ENCODE data around the gene BMP6.

The BMP6 gene

DNA sequence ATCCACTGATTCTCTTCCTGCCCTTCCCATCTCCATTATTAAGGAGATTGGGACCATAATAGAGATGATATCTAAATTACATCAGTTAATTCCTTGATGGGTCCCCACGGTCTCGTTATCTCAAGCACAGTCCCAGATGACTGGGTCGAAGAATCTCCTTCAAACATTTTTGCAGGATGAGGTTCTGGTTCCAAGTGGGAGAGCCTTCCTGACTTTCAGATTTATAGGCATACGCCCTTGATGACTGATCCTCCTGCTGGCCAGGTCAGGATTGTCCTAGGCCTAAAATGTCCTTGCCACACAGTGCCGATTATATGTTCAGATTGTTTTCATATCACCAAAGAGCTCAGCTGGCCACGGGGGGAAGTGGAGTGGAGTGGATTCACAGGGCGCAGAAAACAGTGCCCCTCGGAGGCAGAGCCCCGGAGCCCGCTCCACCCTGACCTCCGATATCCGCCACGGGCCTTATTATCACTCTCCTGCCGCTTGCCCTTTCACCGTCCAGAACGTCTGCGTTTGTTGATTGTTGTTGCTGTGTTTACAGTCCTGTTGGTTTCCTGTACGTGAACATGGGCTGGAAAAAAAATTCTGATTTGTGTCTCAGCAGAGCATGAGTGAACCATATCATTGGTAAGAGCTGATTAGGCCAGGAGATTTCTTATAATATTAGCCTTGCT lies 8.9 kb downstream of the BMP6 start:
- no peak overlapping the region for H3K27ac ChIP-seq
- TF ChIP-seq ZFX (IDR thresholded peaks at IDR 0.05; ENCODE audit: borderline replicate concordance), result no peak
- TF ChIP-seq, protein P1, sequence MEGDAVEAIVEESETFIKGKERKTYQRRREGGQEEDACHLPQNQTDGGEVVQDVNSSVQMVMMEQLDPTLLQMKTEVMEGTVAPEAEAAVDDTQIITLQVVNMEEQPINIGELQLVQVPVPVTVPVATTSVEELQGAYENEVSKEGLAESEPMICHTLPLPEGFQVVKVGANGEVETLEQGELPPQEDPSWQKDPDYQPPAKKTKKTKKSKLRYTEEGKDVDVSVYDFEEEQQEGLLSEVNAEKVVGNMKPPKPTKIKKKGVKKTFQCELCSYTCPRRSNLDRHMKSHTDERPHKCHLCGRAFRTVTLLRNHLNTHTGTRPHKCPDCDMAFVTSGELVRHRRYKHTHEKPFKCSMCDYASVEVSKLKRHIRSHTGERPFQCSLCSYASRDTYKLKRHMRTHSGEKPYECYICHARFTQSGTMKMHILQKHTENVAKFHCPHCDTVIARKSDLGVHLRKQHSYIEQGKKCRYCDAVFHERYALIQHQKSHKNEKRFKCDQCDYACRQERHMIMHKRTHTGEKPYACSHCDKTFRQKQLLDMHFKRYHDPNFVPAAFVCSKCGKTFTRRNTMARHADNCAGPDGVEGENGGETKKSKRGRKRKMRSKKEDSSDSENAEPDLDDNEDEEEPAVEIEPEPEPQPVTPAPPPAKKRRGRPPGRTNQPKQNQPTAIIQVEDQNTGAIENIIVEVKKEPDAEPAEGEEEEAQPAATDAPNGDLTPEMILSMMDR (IDR thresholded peaks at IDR 0.05), result no peak

DNA sequence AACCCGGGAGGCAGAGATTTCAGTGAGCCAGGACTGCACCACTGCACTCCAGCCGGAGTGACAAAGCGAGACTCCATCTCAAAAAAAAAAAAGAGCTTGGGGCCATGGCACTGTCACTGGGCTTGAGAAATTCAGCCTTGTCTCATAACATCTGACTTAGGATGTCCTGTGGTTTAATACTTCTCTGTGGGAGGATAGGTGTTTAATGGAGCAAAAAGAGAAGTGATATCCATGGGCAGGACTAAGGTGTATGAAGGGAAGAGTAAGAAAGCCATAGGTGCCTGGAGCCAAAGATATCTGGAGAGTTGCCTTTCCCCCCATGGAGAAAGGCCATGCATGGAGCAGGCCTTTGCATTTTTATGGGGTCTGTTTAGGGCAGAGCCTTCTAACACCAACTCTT lies 11.2 kb downstream of the BMP6 start:
- no peak overlapping the region for H3K27ac ChIP-seq
- TF ChIP-seq ZFX (IDR thresholded peaks at IDR 0.05; ENCODE audit: borderline replicate concordance), result no peak
- TF ChIP-seq, protein P1 (IDR thresholded peaks at IDR 0.05), result no peak

DNA sequence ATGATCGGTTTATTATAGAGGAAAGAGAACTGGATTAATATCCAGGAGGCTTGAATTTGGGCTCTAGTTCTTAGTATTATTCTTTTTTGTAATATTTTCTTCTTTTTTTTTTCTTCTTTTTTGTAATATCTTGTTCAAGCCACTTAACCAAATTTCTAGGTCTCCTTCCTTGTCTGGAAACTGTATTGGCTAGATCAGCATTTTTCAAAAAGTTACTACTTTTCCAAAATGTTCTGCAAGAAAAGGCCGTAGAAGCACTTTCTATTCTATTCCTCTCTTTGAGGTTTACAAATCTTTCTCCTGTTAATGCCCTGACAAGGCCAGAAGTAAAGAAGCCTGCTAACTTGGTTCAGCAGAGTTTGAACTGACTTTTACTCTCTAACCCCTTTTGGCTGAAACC lies 12.0 kb downstream of the BMP6 start:
- no peak overlapping the region for H3K27ac ChIP-seq
- TF ChIP-seq, protein P1 (IDR thresholded peaks at IDR 0.05), result no peak
- no peak for TF ChIP-seq ZFX (IDR thresholded peaks at IDR 0.05; ENCODE audit: borderline replicate concordance)

DNA sequence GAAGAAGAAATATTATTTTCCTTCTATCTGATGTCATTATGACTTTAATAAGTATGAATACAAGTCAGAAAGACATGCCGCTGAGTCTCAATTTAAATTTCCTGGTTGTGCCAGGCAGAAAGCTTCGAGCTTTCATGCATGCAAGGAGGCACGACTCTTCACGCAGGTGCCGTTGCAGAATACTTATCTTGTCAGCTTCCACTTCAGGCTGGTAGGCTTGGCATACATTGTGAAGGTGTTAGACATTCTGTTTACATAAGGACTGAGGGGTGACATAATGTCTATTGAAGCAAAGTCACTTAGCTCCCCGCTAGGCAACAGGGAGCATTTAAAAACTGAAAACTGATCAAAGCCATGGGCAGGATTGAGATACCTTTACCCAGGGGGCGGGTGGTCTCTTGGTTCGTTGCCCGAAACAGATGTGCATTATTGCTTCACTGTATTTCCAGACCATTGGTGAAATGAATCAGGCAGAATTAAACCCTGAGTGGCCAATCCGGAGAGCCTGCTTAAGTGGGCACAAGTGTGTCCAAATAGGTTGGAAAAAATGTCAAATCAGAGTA lies 16.4 kb downstream of the BMP6 start:
- H3K27ac ChIP-seq, result no peak overlapping the region
- TF ChIP-seq, protein P1 (IDR thresholded peaks at IDR 0.05), result no peak
- TF ChIP-seq ZFX (IDR thresholded peaks at IDR 0.05; ENCODE audit: borderline replicate concordance), result no peak

DNA sequence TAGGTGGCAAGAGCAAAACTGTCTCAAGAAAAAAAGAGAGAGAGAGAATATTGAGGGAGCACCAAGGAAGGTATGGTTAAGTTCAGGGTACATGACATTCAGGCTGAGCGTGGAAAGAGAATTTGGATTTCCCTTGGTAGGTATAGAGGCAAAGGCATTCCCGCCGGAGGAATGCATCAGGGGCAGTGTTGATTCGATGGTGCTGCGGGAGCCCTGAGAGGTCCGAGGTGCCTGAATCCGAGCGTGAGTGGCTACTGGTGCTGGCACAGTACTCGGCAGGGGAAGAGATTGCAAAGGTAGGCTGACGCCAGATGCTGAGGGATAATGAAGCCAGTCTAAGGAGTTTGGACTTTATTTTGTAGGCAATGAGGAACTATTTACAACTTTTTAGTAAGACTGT lies 20.0 kb downstream of the BMP6 start:
- H3K27ac ChIP-seq, result no peak overlapping the region
- TF ChIP-seq, protein P1 (IDR thresholded peaks at IDR 0.05), result no peak
- no peak for TF ChIP-seq ZFX (IDR thresholded peaks at IDR 0.05; ENCODE audit: borderline replicate concordance)

DNA sequence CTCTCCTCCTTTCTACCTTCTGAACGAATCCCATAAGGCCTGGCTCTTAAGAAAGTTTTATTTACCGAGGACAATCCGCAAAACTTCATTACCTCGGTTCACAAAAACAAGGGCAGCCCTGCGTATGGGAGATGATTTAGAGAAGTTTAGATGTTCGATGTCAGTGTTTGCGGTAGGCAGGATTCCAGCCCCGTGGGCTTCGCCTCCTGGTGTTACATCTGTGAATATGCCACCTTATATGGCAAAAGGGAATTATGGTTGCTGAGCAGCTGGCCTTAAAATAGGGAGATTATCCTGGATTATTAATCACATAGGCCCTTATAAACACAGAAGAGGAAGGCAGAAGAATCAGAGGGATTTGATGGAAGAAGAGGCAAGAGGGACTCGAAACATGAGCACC lies 21.1 kb downstream of the BMP6 start:
- H3K27ac ChIP-seq, result no peak overlapping the region
- TF ChIP-seq, protein P1 (IDR thresholded peaks at IDR 0.05), result no peak
- no peak for TF ChIP-seq ZFX (IDR thresholded peaks at IDR 0.05; ENCODE audit: borderline replicate concordance)

DNA sequence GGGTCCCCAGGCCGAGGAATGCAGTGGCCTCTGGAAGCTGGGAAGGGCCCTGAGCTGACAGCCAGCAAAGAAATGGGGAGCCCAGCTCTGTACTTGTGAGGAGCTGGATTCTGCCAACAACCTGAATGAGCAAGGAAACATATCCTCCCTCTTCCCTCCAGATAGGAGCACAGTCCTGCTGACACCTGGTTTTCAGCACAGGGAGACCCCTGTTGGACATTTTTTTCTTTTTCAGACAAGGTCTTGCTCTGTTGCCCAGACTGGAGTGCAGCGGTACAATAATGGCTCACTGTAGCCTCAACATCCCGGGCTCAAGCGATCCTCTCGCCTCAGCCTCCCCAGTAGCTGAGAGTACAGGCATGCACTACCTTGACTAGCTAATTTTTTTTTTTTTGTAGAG lies 21.5 kb downstream of the BMP6 start:
- H3K27ac ChIP-seq, result no peak overlapping the region
- TF ChIP-seq ZFX (IDR thresholded peaks at IDR 0.05; ENCODE audit: borderline replicate concordance), result no peak

Measured in 22Rv1 (cell line).